GM18909 (cell line): ENCODE results near the gene ZNF423.

Source experiments
- ATAC-seq: cut with Tn5 transposase; IDR thresholded peaks from one replicate; pipeline ENCODE4 v1.9.1; 2021; ENCODE audit warnings: mild to moderate bottlenecking; ENCODE audit not compliant: unreplicated experiment, poor library complexity

Gene ZNF423

DNA sequence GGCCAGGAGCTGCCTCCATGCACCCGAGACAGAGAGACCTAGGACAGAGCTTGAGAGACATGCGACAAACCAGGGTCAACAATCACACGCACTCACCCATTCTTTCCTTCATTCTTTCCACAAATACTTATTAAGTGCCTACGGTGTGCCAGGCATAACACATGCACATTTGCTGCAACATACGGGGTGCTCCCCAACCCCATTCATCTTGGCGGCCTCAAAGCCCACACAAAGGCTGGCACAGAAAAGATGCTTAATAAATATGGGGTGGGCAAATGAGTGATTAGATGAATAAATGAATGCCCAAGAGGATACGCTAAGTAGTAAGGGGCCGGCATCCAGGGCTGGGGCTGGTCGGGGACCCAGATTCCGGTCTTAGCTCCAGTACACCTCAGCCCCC lies 117.9 kb downstream of the ZNF423 start:
- no peak for ATAC-seq

DNA sequence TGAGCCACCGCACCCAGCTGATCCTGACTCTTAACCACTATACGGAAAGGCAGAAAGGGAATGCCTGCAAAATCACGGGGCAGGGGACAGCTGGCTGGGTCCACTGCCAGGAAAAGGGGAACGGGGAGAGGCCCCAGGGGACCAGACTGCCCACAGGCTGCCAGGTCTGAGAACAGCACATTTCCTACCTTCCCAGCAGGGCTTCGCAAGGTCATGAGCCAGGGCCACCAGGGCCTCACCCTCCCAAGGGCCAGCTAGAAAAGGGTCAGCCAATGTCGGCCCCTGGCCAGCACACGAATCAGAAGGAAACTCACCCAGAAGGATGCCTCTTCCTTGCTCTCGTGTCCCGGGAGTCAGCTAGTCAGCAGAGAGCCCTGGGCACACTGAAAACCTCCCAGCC lies 118.4 kb downstream of the ZNF423 start:
- ATAC-seq: no peak

DNA sequence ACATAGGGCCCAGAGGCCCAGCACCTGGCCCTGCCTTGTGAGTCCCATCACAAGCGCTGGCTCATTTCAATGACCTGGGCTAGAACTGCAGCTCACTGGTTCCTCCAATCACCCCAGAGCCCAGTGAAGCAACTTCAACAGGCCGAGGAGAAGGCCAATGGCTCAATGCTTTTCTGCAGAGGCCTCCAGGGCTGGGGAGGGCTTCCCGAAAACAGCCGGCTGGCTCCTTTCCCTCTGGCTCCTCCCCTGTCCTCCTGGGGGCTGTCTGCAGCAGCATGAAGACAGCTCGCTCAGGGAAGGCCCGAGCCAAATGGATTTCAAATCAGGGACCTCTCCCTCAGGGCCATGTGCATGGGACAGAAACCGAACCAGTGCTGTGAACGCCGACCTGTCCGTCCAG lies 121.6 kb downstream of the ZNF423 start:
- ATAC-seq: no peak

DNA sequence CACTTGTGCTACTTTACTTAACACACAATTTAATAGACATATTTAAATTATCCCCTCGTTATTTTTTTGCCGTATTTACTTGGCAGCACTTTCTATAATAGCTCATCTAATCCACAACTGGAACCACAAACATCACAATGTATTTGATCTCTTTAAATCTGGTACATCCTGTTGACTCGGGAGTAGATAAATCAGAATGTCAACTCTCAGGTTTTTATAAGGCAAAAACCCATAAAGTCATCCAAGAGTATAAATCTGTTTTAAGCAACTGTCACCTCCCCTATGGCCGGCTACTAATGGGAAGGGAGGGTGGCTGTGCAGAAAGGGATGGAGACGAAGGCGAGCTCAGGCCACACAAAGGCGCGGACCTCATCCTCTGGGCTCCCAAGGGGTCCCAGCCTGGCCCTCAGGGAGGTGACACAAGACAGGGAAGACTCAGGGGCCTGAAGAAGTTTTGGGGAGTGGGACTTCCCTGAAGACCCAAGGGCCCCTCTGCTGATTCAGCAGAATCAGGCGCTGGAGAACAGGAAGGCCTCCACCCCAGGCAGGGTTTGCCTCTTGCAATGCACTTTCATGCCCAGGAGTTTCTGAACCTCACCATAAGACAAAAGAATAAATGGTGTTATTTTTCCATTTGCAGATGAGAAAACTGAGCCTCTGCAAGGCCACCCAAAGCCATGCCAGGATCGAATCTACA lies 122.5 kb downstream of the ZNF423 start:
- ATAC-seq: no peak

DNA sequence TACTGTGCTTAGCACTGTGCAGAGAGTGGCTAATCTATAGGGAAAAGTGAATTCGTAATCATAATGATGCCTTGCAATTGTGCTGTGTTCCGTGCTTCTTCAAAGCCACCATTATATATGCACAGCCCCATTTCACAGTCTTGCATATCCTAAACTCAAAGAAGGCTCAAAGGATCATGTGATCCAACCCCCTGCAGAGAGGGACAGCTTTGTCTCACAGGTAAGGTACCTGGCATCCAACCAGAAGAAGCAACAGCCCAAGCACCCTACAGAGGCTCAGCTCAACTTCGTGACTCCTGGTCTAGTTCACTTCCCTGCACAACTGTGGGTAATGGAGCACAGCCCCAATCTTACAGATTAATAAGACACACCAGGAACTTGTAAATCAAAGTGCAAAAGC lies 124.0 kb downstream of the ZNF423 start:
- ATAC-seq: no peak

DNA sequence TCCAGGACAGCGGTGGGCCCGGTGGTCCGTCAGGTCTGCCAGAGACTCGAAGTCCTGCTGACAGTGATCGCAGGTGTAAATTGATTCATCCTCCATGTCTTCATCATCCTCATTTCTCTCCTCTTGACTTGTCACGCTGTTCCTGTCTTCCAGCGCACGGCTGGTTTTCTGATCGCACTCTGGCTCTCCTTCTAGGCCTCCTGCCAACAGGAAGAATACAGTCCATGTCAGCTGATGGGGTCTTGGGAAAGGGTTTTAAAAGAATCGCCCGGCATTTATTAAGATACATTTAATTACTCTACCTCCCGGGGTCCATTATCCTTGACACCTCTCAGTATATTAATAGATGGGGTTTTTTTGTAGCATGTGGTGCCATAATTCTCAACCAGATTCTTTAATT lies 125.1 kb downstream of the ZNF423 start:
- ATAC-seq: no peak

DNA sequence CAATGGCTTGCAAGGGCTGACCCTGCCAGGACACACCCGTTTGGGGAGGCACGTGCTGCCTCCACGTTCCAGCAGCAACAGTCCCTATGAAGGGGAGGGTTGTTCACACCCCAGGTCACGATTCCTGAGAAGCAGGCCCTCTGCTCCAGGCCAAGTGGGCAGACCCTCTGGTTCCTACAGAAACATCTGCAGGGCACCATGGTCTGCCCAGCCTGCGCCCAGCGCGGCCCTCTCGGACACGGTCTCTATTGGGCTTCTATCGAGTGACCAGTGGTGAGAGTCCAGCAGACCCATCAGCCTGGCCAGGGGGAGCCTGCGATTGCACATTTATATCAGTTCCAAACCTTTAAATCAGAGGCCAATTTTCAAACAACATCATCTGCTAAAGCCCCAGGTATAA lies 128.3 kb downstream of the ZNF423 start:
- ATAC-seq: no peak

DNA sequence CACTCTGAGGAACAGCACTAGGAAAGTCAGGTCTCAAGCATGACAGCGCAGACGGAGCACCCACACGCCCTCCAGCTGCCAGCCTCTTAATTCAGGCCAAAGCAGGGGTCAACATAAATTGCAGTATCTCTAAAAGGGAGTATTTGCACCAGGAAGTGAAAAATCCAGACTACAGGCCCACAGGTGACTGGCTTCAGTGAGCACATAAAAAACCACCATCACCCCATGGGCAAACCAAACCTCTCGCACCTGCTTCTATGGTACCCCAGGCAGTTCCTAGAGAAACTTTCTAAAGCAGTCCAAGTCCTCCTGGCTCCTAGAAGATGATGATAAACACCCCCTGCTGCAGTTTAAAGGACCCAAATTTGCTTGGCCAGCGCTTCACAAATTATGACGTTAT lies 129.8 kb downstream of the ZNF423 start:
- ATAC-seq: no peak

DNA sequence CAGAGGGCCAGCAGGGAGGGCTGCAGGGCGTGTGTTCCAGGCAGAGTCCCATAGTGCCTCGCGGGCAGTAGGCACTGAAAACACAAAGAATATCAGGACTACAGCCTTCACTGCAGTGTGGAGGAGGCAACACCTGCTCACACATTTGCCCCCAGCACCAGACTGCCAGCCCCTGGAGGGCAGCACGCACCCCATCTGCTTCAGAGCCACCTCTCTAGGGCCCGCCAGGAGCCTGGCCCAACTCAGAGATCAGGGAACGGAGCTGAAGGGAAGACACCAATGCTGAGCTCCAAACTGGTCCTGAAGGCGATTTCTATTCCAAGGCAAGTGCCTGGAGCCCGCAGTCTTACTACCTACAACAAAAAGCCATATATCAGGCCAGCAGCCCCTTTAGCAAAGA lies 130.3 kb downstream of the ZNF423 start:
- no peak for ATAC-seq

DNA sequence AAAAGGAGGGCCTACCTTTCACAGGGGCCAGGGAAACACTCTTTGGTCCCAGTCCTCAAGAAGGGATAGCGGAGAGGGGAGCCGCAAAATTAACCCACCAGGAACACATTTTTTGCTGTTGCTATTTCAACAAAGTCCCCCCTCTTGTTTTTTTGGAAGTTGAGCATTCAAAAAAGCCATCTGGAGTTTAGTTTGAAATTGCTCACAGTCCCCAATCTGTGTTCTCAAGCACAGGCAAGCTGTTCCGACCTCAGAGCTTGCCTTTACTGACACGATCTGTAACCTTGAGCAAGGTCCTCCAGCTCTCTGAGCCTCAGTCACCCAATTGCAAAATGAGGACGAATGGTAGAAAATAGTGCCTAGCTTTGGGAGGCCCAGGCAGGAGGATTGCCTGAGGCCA lies 131.1 kb downstream of the ZNF423 start:
- no peak for ATAC-seq

DNA sequence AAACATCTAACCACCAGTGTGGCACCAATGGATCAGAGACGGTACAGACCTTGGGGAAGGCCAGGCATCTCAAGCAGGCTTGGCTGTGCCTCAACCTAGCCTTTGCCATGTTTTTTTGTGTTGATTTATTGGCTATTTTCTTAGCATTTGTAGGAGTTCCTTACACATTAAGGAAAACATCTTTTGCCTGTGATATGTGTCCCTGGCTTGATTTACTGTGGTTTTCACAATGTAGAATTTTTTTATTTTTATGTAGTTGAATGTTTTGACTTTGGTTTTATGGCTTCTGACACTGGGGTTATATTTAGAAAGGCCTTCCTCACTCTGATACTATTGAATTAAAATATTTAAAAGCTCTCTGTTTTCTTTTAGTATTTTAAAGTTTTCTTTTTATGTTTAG lies 132.6 kb downstream of the ZNF423 start:
- no peak for ATAC-seq

DNA sequence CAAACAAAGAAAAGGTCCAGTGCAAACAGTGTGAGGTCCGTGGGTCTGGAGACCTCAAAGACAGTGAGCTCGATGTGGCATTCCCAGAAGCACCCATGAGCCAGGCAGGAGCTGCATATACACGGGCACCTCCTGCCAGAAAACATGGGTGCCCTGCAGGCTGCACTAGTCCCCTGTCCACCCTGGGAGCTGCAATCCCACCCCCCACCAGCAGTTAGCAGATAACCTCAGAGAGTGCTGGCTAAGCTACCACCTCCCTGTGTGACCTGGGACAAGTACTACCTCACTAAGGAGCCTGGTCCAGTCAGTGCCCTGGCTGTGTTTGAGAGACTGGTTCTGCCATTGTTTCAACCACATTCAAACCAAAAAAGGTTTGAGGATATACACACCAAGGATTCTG lies 135.7 kb downstream of the ZNF423 start:
- no peak for ATAC-seq

DNA sequence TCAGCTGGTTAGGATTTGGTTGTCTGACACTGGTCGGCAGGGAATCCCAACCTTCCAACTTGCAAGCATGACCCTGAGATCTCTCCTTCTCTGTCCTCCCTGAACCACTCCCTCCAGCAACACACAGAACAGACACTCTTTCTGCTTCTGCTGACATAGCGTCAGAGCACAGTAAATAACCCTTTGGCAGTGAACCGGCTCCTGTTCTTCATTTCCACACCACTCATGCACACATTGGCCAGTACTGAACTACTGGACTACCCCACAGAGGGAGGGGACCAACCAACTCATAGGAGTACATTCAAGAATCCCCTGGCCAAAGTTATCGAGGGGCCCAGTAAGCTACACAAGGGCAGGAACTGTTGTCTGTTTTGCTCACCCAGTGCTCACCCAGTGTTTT lies 138.2 kb downstream of the ZNF423 start:
- ATAC-seq: no peak

DNA sequence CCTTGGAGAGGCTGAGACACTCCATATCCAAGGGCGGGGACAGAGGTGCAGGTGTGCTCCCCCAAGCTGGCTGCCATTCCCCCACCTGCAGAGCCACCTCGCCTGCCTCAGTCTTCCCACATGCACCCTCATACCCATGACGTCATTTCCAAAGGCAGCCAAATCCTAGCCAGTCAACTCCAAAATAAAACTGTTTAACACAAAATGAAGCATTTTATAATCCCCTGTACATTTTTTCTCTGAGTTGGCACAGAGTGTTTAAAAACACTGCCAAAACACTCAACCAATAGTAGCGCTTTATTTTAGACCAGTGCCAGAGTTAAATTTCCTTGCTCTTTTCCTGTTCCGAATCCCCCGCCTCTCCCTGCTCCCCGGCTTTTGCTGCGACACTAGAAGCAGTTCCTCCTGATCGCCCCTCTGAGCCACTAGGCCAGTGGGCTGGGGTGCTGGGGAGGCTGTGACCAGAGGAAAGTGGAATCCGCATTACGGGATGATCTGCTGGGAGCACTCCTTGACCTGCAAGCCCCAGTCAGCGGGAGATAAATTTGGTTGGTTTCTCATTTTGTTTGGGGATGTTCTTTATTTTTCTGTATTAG lies 139.5 kb downstream of the ZNF423 start:
- ATAC-seq: no peak

DNA sequence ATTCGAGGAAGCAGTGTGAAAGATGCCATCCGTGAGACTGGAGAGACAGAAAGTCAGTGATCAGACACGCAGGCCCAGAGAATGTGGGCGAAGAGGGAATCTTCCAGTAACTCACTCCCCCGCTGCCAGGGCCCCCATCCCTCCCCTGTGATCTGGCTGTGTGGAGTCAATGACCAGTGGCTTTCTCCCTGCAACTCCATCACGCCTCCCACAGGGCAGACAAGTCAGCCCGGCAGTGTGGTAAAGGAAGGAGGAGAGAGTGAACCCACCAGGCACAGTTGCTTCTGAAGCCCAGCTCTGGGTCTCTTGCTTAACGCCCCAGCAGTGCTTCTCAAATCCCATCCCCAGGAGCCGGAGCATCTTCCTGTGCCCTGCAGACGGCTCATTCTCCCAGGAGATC lies 142.1 kb downstream of the ZNF423 start:
- no peak for ATAC-seq

DNA sequence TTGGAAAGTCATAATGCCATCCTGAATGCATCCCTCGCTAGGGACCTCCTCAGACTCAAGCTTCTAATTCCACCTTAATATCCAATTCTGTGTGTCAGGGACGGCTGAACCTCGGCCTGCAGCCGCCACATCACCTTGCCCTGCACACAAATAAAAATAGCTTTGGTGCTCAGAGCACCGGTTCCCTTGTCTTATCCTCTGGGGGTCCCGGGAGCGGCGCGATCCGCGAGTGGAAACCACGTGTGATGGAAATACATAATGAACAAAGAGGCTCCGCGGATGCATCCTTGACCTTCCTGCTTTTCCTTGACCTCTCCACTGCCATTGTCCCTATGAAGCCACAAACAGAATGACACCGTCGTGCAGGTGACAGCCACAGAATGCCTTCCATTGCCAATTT lies 143.4 kb downstream of the ZNF423 start:
- ATAC-seq: no peak

DNA sequence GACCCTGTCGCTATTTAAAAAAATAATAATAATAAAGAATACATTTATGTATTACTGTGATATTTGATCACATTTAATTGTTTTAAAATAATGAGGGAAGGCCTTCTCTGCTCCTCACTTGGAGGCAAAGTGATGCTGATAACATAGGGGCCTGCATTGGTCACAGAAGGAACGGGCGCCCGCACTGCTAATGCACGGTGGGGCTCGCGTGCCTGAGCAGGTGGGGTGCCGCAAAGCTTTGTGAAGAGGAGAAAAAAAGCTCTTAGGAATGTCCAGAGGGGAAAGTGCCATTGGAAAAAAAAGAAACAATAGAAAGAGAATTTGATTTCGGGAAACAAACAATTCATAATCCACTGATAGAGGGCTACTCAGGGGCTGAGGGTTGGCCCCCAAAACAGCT lies 143.8 kb downstream of the ZNF423 start:
- ATAC-seq: no peak

DNA sequence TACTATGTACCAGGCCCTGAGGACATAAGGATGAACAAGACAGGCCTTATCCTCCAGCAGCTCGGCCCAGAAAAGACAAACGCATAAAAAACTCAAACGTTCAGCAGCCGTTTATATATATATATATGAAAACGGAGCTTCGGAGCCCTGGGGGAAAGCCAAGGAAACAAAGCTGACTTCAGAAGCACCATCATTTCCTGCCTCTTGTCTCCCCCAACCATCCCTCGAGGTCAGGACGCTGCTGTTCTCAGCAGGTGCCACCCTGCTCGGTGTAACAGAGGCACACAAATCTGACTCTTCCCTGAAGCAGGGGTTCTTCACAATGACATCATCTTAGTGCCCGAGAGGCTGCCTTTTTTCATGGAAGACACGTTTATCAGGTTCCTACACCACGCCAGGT lies 146.9 kb downstream of the ZNF423 start:
- no peak for ATAC-seq

DNA sequence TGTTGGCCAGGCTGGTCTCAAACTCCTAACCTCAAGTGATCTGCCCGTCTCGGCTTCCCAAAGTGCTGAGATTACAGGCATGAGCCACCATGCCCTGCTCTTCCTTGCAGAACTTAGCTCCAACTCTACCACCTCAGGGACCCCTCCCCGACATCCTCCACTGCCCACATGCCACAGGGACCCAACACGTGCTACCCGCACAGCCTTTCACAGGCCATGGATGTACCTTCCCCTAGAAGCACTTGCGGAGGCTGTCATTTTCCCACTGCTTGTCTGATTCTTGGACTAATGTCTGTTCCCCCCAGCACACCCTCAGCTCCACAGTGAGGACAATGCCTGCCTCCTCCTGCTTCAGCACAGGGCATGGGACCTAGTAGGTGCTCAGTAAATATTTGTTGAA lies 147.4 kb downstream of the ZNF423 start:
- ATAC-seq: no peak

DNA sequence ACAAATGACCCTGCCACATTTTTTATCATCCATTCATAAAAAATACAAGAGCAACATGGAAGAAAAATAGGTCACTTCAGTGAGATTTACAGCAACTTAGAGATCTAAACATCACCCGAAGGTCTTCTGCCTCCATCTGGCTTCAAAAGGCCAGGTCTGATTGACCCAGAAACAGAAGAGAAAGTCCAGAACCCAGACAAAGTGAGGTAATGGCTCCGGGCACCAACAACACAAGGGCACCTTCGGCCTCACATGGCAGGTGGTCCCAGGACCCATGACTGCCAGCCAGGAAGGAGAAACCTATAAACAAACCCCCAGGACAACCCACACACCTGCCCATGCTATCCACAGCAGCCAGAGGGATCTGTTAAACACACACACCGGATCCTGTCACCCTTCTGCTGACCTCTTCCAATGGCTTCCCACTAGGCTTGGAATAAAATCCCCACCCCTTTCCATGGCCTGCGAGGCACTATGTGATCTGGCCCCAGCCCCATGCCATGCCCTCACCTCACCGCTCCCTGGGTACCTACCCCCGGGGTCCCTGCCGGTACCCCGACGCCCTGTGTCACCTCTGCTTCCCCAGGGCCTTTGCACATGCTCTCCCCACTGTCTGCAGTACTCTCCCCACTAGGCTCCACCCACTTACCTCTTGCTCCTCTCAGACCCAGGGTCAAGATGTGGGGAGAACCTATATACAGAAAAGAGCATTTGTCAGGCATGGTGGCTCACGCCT lies 149.1 kb downstream of the ZNF423 start:
- ATAC-seq: no peak

DNA sequence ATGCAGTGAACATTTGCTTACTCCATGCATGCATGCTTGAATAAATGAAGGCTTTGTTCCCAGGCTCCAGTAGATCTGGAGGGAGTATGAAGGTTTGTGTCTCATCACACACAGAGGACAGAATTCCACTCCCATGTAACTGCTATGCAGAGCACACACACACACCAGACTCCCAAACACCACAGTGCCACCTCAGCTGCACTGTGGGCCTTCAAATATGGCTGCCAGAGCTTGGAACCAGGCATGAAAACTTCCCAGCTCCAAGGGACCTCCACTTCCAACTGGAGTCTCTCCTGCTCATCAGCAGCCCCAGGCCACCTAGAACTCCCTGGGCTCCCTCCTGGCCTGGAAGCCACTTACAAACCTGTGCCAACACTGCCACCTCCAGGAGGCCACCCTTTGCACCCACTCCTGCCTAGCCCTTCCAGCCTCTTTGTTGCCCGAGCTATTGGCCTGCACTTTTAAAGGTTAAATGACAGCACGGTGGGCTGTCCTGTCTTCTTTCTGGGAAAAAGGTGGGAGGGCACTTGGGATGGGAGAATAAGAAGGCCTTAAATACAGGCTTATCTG lies 151.2 kb downstream of the ZNF423 start:
- ATAC-seq: no peak

DNA sequence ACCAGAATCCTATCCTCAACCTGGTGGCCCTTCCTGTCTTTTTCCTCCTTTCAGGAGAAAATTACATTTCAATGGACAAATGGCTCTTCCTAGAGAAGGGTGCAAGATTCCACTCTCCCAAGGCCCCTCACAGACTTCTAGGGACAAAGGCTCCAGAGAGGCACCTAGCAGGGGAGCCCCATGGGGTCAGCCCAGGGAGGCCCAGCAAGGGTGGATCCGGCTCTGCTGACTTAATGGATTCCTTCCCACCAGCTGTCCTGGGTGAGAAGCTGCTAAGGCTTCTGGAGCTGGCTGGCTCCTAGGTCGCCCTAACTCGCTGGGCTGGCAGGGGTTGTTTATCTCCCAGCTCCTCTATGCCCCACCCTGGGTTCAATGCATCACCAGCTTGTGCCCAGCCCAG lies 152.4 kb downstream of the ZNF423 start:
- no peak for ATAC-seq
